Inflammatory macrophage treated with lipopolysaccharide for 1 hour (primary cell): Measurements from ENCODE around the gene PLEKHM3.
A peak's percentile ranks its signal among the peaks of the same experiment; 100 is the strongest.
"Not testable (repeated sequence)": the region's sequence is repeated elsewhere in the genome, so short reads cannot be mapped to it uniquely, and the experiment has no call there.

Experiments
- DNase-seq, 2 donors: peaks; one replicate each; pipeline ENCODE4 v3.0.0-alpha.2; 2020 to 2022

PLEKHM3 gene

GRCh38 chr2:207987025-207987716 is 38.2 kb downstream of the PLEKHM3 start:
- DNase-seq = no peak

- no peak for DNase-seq
These were observed 40.4 kb downstream of the PLEKHM3 start for GRCh38 chr2:207984765-207985480.

- peak; percentile 72 to 90 for DNase-seq
These were observed 41.7 kb downstream of the PLEKHM3 start for GRCh38 chr2:207983641-207984042.

- DNase-seq = no peak
These were observed 47.0 kb downstream of the PLEKHM3 start for GRCh38 chr2:207978177-207978948.

GRCh38 chr2:207975921-207976320 is 49.4 kb downstream of the PLEKHM3 start:
- peak; percentile 61 to 82 for DNase-seq

GRCh38 chr2:207974216-207974605 is 51.1 kb downstream of the PLEKHM3 start:
- peak; percentile 50 to 81 for DNase-seq

- no peak for DNase-seq
These were observed 54.5 kb downstream of the PLEKHM3 start for GRCh38 chr2:207970826-207971180.

- no peak for DNase-seq
These were observed 55.0 kb downstream of the PLEKHM3 start for GRCh38 chr2:207970147-207970825.

GRCh38 chr2:207969249-207969648 is 56.1 kb downstream of the PLEKHM3 start:
- no peak for DNase-seq

- no peak for DNase-seq
These were observed 58.2 kb downstream of the PLEKHM3 start for GRCh38 chr2:207967121-207967520.

- DNase-seq = no peak
These were observed 64.4 kb downstream of the PLEKHM3 start for GRCh38 chr2:207960911-207961310.

- DNase-seq = no peak
These were observed 65.2 kb downstream of the PLEKHM3 start for GRCh38 chr2:207960090-207960489.

GRCh38 chr2:207956771-207957170 is 68.6 kb downstream of the PLEKHM3 start:
- DNase-seq = no peak

GRCh38 chr2:207955456-207955855 is 69.9 kb downstream of the PLEKHM3 start:
- no peak for DNase-seq

- DNase-seq = no peak
These were observed 72.0 kb downstream of the PLEKHM3 start for GRCh38 chr2:207953354-207953753.

GRCh38 chr2:207952564-207953345 is 72.6 kb downstream of the PLEKHM3 start:
- DNase-seq = no peak

GRCh38 chr2:207951734-207952470 is 73.4 kb downstream of the PLEKHM3 start:
- peak; percentile 56 to 59 for DNase-seq

GRCh38 chr2:207950761-207951114 is 74.6 kb downstream of the PLEKHM3 start:
- no peak for DNase-seq

- DNase-seq = no peak
These were observed 75.1 kb downstream of the PLEKHM3 start for GRCh38 chr2:207950063-207950760.

GRCh38 chr2:207949245-207949644 is 76.1 kb downstream of the PLEKHM3 start:
- DNase-seq = not testable (repeated sequence)

GRCh38 chr2:207944979-207945600 is 80.2 kb downstream of the PLEKHM3 start:
- no peak for DNase-seq
